PC-9 (cell line): Measurements from ENCODE around the gene CNGA2. TPM values are rescaled to one million over a fixed set of nuclear protein-coding genes. Genes with fewer than 3 reads are reported as not detected.

Source experiments
- BruUV-seq: library from RNA; stranded (reverse); fragments of 400-500 nt; replicated peaks from 2 replicates; lab custom pipeline; 2021; lab: Mats Ljungman, UMichigan
- CTCF ChIA-PET: fragments of 300-600 bp; sonication (Branson Sonifier 250); formaldehyde crosslinking; loops from one replicate; lab custom pipeline; 2022; ENCODE audit warnings: antibody characterized with exemption; lab: Charles Lee
- POLR2A ChIA-PET: fragments of 300-600 bp; sonication (Branson Sonifier 250); formaldehyde crosslinking; loops from one replicate; lab custom pipeline; 2022; ENCODE audit warnings: antibody characterized with exemption; ENCODE audit not compliant: unreplicated experiment; lab: Charles Lee
- DNase-seq, 2 experiments: peaks; one replicate each; pipeline versions ENCODE4 v3.0.0 to v3.0.0-alpha.2; 2015 to 2022; ENCODE audit warnings: mixed read lengths in 1 of 2
- H2AFZ ChIP-seq: fragments of 200-600 bp; sonication (generic); 2 replicates; pipeline ENCODE4 v1.8.1; 2017; ENCODE audit warnings: antibody characterized with exemption
- H3F3A ChIP-seq: fragments of 200-600 bp; sonication (generic); 2 replicates; pipeline ENCODE4 v1.8.1; 2017; ENCODE audit warnings: antibody characterized with exemption, mild to moderate bottlenecking, low read depth; ENCODE audit not compliant: insufficient read depth
- H3K27ac ChIP-seq: fragments of 200-600 bp; sonication (generic); 2 replicates; pipeline ENCODE4 v1.6.1; 2016; ENCODE audit warnings: mixed run types
- H3K27me3 ChIP-seq: fragments of 200-600 bp; sonication (generic); 2 replicates; pipeline ENCODE4 v1.6.1; 2016; ENCODE audit warnings: low read depth, mixed run types; ENCODE audit not compliant: insufficient read depth
- H3K36me3 ChIP-seq: fragments of 200-600 bp; sonication (generic); 2 replicates; pipeline ENCODE4 v1.6.1; 2016; ENCODE audit warnings: low read depth, mixed run types
- H3K4me1 ChIP-seq: fragments of 200-600 bp; sonication (generic); replicated peaks from 2 replicates; pipeline ENCODE4 v1.6.1; 2016; ENCODE audit warnings: mixed run types; ENCODE audit not compliant: insufficient read depth
- H3K4me2 ChIP-seq: fragments of 200-600 bp; sonication (generic); 2 replicates; pipeline ENCODE4 v1.6.1; 2017; ENCODE audit warnings: mixed run types
- H3K4me3 ChIP-seq: fragments of 200-600 bp; sonication (generic); 2 replicates; pipeline ENCODE4 v1.6.1; 2016; ENCODE audit warnings: mixed run types
- H3K79me2 ChIP-seq: fragments of 200-600 bp; sonication (generic); 2 replicates; pipeline ENCODE4 v1.6.1; 2017; ENCODE audit warnings: low read depth, mixed run types
- H3K9me2 ChIP-seq: fragments of 200-600 bp; sonication (generic); 2 replicates; pipeline ENCODE4 v1.8.1; 2017; ENCODE audit warnings: mild to moderate bottlenecking; ENCODE audit not compliant: insufficient read depth
- H3K9me3 ChIP-seq: fragments of 200-600 bp; sonication (generic); 2 replicates; pipeline ENCODE4 v1.8.1; 2016; ENCODE audit warnings: low read depth; ENCODE audit not compliant: insufficient read depth
- H4K20me1 ChIP-seq: fragments of 200-600 bp; sonication (generic); 2 replicates; pipeline ENCODE4 v1.8.1; 2017; ENCODE audit not compliant: insufficient read depth
- EZH2 ChIP-seq: fragments of 200-600 bp; sonication (generic); IDR thresholded peaks from 2 replicates; pipeline ENCODE4 v1.8.0; 2017; ENCODE audit warnings: antibody characterized with exemption, low read depth
- intact Hi-C: fragments of 100-400 bp; cut with micrococcal nuclease; formaldehyde crosslinking; loops from one replicate; pipeline ENCODE4 v1.10.0; 2022; ENCODE audit not compliant: unreplicated experiment
- total RNA-seq: library from RNA; stranded (reverse); gene quantifications from 2 replicates; pipeline ENCODE4 v1.2.3, GENCODE V29; 2021
- TF ChIP-seq, protein P1 (sequence below): fragments of 200-600 bp; sonication (generic); conservative IDR thresholded peaks from 2 replicates; pipeline ENCODE4 v1.6.1; 2017; ENCODE audit warnings: mixed run types, antibody characterized with exemption, mild to moderate bottlenecking, moderate library complexity

The CNGA2 gene
- total RNA-seq, 1 experiment from 2014 or later, result not detected

DNA sequence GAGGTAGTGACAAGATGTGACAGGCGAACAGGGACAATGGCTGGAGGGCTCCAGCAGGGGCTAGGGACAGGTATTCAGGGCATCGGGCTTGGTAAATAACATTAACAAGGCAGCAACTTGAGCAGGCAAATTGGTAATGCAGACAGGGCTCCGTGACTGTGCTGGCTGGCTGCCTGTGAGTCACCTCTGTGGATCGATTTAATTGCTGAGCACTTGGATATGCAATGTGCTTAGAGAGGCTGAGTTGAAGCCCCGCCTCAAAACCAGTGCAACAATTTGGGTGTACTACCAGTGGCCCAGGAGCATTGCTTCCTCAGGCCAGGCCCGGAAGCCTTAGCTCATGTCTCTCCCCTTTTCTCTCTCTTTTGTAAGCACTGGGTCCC lies 19.5 kb downstream of the CNGA2 start:
- Histone ChIP-seq H3K4me1 (peaks cover 22% of the 10 kb centered on the region), H3K79me2 (no peaks in the 10 kb centered on the region), H3K4me2 (peak overlapping the region; percentile 85), H2AFZ (peak overlapping the region; percentile 56), H3K4me3 (peak overlapping the region; percentile 36; the same call in 1 of the 2 replicates), H4K20me1 (no peaks in the 10 kb centered on the region), H3K27me3 (no peaks in the 10 kb centered on the region), H3K9me3 (no peaks in the 10 kb centered on the region), H3K27ac (peak overlapping the region; percentile 78), H3F3A (peaks cover 12% of the 10 kb centered on the region; the same call in 1 of the 2 replicates), H3K9me2 (no peaks in the 10 kb centered on the region), H3K36me3 (no peaks in the 10 kb centered on the region)
- intact Hi-C loops, result loop anchor here (1.0 to 10.0 kb wide), 3 partner anchors 42 to 291 kb away; partner anchors contain the start of gene GABRE
- POLR2A ChIA-PET, result interaction anchor here (0.7 kb wide), 1 partner anchor 42 kb away, joined by 3 read pairs; no protein-coding TSS in a partner anchor
- no TSS peak for BruUV-seq
- TF ChIP-seq, protein P1, sequence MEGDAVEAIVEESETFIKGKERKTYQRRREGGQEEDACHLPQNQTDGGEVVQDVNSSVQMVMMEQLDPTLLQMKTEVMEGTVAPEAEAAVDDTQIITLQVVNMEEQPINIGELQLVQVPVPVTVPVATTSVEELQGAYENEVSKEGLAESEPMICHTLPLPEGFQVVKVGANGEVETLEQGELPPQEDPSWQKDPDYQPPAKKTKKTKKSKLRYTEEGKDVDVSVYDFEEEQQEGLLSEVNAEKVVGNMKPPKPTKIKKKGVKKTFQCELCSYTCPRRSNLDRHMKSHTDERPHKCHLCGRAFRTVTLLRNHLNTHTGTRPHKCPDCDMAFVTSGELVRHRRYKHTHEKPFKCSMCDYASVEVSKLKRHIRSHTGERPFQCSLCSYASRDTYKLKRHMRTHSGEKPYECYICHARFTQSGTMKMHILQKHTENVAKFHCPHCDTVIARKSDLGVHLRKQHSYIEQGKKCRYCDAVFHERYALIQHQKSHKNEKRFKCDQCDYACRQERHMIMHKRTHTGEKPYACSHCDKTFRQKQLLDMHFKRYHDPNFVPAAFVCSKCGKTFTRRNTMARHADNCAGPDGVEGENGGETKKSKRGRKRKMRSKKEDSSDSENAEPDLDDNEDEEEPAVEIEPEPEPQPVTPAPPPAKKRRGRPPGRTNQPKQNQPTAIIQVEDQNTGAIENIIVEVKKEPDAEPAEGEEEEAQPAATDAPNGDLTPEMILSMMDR, result no peak
- no peak for TF ChIP-seq EZH2
- CTCF ChIA-PET, result interaction anchor here (1.1 kb wide), 1 partner anchor 887 kb away, joined by 3 read pairs; no protein-coding TSS in a partner anchor
- peak; percentile 43 to 97 for DNase-seq

DNA sequence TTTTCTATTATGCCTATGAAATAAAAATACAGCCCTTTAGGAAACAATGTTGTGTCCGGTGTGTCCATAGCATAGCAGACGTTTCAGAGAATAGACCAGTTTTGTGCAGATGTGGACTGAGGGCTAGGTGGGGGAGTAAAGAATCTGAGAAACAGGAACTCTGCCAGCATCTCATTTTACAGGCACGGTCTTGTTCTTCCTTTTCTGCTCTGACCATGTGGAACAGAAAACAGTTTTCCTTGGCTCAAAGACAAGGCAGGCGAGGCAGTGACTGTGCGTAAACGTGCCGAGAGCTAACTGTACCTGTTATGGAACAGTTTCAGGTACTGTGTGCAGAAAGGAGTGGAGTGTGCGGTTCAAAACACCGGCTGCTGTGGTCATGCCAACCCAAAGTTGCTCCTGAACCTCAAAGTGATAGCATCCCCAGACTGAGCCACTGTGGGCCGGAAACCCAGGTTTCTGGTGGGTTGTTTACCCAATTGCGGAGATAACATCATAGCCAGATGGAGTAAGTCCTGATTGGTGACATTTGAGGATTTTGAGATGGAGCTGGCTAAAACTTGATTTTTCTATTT lies 20.2 kb downstream of the CNGA2 start:
- Histone ChIP-seq H3K9me3 (no peaks in the 10 kb centered on the region), H4K20me1 (no peaks in the 10 kb centered on the region), H3K36me3 (no peaks in the 10 kb centered on the region), H3K27me3 (no peaks in the 10 kb centered on the region), H3K4me1 (peaks cover 22% of the 10 kb centered on the region), H2AFZ (peak overlapping the region; percentile 39; the same call in 1 of the 2 replicates), H3F3A (peaks cover 12% of the 10 kb centered on the region; the same call in 1 of the 2 replicates), H3K4me3 (no peak overlapping the region), H3K79me2 (no peaks in the 10 kb centered on the region), H3K9me2 (no peaks in the 10 kb centered on the region), H3K27ac (peak overlapping the region; percentile 78), H3K4me2 (peak overlapping the region; percentile 85)
- no TSS peak for BruUV-seq
- ChIA-PET CTCF (no interaction called here), POLR2A (interaction anchor here (0.8 kb wide), 1 partner anchor 71 kb away, joined by 7 read pairs; no protein-coding TSS in a partner anchor)
- intact Hi-C loops, result loop anchor here (1.0 to 10.0 kb wide), 3 partner anchors 42 to 290 kb away; partner anchors contain the start of gene GABRE
- DNase-seq, result peak in 1 of 2 experiments; percentile 4
- TF ChIP-seq, protein P1, result no peak
- TF ChIP-seq EZH2, result no peak

DNA sequence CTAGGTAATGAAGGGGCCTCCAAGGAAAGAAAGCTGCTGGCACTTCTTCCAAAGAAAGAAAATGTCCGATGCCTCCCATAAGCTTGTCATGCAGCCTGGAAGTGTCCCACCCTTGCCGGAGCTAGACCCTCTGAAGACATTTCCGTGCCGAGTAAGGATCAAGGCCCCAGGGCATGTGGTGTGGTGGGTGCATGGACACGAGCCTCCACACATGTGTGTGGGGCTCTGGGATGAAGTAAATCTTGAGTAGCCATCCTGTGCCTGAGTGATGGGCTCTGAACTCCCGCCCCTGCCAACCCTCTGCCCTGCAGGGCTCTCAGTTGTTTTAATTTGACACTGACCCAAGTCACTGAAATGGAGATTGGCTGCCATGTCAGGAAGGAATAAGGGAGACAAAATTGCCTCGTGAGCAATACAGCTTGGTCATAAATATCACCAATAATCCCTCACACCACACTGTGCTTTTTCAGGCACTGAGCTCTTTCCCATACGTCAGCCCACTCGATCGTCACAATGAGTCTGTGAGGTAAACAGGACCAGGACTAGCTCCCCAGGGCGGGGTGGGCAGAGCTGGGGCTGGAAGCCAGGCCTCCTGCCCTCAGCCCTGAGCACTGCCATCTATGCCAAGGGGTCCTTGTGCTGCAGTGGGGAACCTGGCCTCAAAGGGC lies 24.6 kb downstream of the CNGA2 start:
- H3K27ac ChIP-seq, result no peak overlapping the region
- BruUV-seq, result no TSS peak
- intact Hi-C loops, result loop anchor here (10.0 kb wide), 2 partner anchors 216 to 286 kb away; partner anchors contain the start of gene GABRE
- H2AFZ ChIP-seq, result no peak overlapping the region
- H3K4me3 ChIP-seq, result no peak overlapping the region
- TF ChIP-seq EZH2, result no peak
- TF ChIP-seq, protein P1, result no peak
- no peaks in the 10 kb centered on the region for H3K9me2 ChIP-seq
- H3K79me2 ChIP-seq, result no peaks in the 10 kb centered on the region
- DNase-seq, result no peak
- H3K4me2 ChIP-seq, result no peak overlapping the region
- H3K36me3 ChIP-seq, result no peaks in the 10 kb centered on the region
- ChIA-PET CTCF (no interaction called here), POLR2A (interaction anchor here (0.6 kb wide), 1 partner anchor 214 kb away, joined by 5 read pairs; no protein-coding TSS in a partner anchor)
- H3K9me3 ChIP-seq, result no peaks in the 10 kb centered on the region
- H4K20me1 ChIP-seq, result no peaks in the 10 kb centered on the region
- H3K27me3 ChIP-seq, result no peaks in the 10 kb centered on the region
- peaks cover 7% of the 10 kb centered on the region; the same call in 1 of the 2 replicates for H3F3A ChIP-seq
- H3K4me1 ChIP-seq, result peaks cover 8% of the 10 kb centered on the region
